Left colon (tissue), 2 donors: ENCODE data around the gene PLPP1. TPM values are rescaled to one million over a fixed set of nuclear protein-coding genes. Genes with fewer than 3 reads are reported as not detected.
"Not testable (repeated sequence)": the region's sequence is repeated elsewhere in the genome, so short reads cannot be mapped to it uniquely, and the experiment has no call there.

Experiments
- ATAC-seq: fragments of 200-7000 bp; cut with Tn5 transposase; one replicate; pipeline ENCODE4 v1.9.1; 2020; ENCODE audit warnings: mild to moderate bottlenecking, moderate library complexity
- DNase-seq, 2 donors: peaks; one replicate each; pipeline ENCODE4 v3.0.0-alpha.2; 2020
- intact Hi-C, 2 donors: fragments of 100-400 bp; cut with DNase I in 1 of 2; cut with micrococcal nuclease in 1 of 2; formaldehyde crosslinking; loops; one replicate each; pipeline versions ENCODE4 v1.11.2 to v1.14.0; 2022; cut with DNase I, micrococcal nuclease
- total RNA-seq, 2 donors: library from RNA; stranded (reverse); fragmentation: NEBNext Ultra II Directional; extraction: Animal tissue kit (Norgen Biotek cat#: 25700); gene quantifications; one replicate each; pipeline ENCODE4 v1.2.1, GENCODE V29; 2021
- donor health status: DM: no; HTN: no; CAD: no.
- donor health status: DM: yes; HTN: yes; CAD: no.

Gene PLPP1
- total RNA-seq, 2 donors from 2014 or later: 69.7 to 109 TPM

DNA sequence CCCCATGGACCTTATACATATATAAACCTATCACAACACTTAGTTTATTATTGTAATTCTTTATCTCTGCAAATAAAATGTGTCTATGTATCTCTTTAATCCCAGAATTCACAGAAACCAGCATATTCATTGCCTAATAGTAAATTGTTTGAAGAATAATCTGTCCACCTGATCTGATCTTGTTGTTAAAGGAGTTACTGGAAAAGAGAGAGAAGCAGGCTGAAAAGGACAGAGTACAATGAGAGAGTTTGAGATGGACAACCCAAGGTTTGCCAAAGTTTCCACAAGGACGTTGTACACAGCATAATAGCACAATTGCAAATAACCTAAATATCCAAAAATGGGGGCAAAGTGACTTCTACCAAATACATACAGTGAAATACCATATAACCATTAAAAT is 23.8 kb downstream of the PLPP1 start:
- ATAC-seq (no peak), DNase-seq (no peak)
- intact Hi-C loops: no loop called here

DNA sequence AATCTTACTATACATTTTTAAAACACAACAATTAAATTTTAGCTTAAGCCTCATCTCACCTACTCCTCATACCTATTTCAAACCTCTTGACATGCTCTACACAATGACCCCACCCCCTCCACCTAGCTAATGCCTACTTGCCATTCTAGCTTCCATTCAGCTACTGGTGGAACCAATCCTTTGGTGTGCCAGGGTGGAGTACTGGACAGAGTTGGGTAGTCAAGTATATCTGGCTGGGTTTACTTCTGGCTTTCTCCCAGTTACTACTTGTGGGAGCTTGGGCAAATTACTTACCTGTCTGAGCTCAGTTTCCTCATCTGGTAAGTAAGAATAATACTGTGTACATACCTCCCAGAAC is 24.3 kb downstream of the PLPP1 start:
- DNase-seq: no peak
- ATAC-seq: peak; percentile 56
- intact Hi-C loops: no loop called here

DNA sequence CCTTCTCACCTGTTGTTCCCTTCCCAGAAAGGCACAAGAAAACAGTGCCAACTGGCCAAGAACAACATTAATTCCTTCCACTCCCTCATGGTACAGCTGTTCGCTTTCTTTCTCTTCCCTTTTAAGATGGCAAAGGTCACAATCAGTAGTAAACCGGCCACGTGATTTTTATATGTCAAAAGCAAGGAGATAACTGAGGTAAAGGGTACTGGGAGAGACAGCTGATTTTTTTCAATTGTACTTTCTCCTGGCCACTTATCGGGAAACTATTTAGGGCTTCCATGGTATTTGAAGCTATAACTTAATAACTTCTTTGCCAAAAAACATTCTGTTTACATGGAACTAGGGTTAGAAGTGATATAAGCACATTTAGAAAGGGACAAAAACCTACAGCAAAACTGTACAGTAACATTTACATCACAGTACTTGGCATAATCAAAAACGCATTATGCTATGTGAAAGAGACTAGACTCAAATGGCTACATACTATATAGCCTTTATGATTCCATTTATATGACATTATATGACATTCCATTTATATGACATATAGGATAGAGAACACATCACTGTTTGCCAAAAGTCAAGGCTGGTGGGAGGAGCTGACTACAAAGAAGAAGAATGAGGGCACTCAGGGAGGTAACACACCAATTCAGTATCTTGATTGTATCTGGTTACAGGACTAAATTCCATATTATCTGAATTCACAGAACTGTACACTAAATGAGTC is 24.8 kb downstream of the PLPP1 start:
- DNase-seq (no peak), ATAC-seq (peak; percentile 88)
- intact Hi-C loops: no loop called here

DNA sequence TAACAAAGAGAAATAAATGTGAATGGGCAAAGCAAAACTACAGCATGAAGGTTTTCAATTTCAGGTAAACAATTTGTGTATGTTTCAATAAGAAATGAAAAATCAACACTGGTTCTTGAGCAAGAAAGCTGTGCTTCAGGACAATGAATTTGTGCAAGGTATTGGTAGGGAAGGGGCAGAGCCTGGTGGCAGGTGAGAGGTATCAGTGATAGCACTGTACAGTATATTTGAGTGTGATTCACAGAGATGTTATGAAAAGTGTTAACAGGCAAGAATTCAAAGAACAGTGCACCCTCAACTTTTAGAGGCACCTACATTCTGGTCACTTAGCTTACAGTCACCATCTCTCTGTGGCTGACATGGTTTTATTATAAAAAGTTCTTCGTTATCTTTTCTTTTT is 25.7 kb downstream of the PLPP1 start:
- ATAC-seq: peak; percentile 22
- intact Hi-C loops: no loop called here
- DNase-seq: no peak

DNA sequence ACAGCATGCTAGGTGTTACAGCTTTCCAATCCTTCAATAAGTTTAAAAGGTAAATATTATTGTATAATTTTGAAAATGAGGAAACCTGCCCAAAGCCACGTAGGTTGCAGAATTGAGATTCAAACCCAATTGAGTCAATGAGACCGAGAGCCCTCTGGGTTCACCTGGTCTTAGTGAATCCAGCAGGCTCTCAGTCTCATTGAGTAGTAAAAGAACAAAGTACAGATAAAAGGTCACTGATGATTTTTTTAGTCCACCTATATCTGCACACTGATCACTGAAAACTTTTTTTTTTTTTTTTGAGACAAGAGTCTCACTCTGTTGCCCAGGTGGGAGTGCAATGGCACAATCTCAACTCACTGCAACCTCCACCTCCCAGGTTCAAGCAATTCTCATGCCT is 27.2 kb downstream of the PLPP1 start:
- intact Hi-C loops: no loop called here
- ATAC-seq (no peak), DNase-seq (no peak)

DNA sequence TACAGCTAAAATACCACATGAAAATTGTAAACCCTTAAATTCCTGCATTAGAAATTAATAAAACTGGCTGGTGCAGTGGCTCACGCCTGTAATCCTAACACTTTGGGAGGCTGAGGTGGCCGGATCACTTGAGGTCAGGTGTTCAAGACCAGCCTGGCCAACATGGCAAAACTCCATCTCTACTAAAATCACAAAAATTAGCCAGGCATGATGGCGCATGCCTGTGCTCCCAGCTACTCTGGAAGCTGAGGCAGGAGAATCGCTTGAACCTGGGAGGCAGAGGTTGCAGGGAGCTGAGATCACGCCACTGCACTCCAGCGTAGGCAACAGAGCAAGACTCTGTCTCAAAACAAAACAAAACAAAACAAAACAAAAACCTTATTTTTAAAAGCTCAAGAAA is 29.1 kb downstream of the PLPP1 start:
- intact Hi-C loops, ATAC-seq, DNase-seq: not testable (repeated sequence)

DNA sequence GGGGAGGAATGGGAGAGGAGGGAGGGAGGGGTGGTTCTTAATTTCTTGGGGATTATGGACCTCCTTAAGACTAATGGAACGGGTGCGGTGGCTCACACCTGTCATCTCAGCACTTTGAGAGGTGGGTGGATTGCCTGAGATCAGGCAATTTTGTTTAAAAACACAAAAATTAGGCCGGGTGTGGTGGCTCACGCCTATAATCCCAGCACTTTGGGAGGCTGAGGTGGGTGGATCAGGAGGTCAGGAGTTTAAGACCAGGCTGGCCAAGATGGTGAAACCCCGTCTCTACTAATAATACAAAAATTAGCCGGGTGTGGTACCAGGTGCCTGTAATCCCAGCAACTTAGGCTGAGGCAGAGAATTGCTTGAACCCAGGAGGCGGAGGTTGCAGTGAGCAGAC is 30.8 kb downstream of the PLPP1 start:
- intact Hi-C loops, ATAC-seq, DNase-seq: not testable (repeated sequence)

DNA sequence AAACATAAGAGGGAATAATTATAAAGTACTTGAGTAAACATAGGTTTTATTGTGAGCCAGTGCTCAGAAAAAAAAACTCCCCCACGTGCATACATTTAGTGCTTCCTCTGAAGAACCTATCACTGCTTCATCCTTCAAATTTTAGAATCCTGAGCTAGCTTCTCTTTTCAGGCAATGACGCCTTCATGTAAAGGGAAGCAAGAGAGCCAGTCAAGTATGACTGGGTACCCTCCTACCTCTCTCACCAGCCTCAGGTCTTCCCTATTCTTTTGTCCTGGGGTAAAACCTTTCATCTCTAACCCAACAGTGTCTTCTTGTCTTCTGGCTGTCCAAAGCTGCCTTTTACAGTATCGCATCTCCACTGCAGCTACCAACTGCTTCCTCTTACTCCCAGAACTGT is 32.0 kb downstream of the PLPP1 start:
- ATAC-seq: no peak
- intact Hi-C loops: no loop called here
- no peak for DNase-seq

DNA sequence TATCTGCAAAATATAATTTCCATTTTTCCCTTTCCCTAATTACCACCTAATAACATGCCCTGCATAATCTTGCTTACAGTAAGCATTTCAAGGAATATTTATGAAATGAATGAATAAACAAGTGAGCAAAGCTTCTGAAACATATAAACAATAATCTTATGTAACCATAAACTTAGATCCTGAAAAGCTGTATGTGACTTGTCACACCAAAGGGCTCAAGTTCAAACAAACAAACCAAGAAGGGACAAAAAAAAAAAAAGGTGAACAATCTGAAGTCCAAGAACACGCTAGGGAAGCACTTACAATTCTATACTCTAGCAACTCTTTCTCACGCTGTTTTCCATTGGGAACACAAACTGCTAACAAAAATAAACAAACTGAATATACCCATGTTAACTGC is 36.3 kb downstream of the PLPP1 start:
- intact Hi-C loops: no loop called here
- DNase-seq (no peak), ATAC-seq (peak; percentile 44)

DNA sequence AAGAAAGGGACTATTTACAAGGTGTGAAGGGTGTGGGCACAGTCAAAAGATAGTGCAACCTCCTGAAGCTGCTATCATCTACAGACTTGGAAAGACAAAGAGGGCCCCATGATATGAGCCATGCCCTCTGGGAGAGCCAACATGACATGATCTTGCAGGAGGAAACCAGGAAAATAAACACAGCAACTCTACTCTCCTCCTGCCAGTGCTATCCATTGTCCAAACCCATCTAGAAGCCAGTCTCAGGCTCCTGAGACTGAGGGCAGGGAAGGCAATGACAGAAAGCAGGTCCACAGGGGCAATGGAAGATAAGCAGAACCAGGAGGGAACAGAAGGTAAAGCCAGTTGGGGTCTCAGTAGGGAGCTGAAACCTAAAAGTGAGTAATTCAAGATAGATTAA is 37.1 kb downstream of the PLPP1 start:
- ATAC-seq (peak; percentile 53), DNase-seq (no peak)
- intact Hi-C loops: no loop called here

DNA sequence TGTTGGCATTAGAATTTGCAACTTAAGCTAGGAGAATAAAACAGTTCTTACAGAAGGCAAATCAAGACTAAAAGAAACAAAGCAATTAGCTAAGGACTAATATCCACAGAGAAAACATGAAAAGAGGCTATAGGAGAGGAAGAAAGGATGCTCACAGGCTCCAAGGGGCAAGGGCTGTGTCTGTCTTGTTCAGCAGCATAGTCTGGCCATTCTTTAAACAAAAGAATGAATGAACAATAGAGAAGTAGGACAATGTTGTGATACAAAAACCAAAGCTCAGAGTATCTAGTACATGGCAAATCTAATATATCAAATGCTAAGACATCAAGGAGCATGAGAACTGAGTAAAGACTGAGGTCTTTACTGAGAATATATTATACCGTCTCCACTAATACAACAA is 39.5 kb downstream of the PLPP1 start:
- DNase-seq: no peak
- intact Hi-C loops: no loop called here

DNA sequence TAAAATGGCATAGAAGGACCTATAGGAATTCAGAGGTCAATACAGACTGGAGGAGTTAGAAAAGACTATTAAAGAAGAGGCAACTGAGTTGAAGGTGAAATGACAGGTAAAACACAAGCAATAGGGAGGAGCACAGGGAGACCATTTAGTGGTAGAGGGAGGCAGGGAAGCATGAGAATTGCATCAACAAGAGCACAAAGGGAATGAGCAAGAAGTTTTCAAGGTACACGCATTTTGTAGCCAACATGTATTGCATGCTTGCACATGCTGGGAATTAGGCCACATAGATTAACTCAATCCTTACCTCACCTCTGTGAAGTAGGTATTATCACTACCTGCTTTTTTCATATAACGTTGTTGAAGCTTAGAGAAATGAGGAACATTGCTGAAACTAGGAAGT is 42.3 kb downstream of the PLPP1 start:
- intact Hi-C loops: no loop called here
- peak; percentile 34 for ATAC-seq

More for the DNA sequence above, 39.5 kb downstream of the PLPP1 start:
- no peak for ATAC-seq

DNA sequence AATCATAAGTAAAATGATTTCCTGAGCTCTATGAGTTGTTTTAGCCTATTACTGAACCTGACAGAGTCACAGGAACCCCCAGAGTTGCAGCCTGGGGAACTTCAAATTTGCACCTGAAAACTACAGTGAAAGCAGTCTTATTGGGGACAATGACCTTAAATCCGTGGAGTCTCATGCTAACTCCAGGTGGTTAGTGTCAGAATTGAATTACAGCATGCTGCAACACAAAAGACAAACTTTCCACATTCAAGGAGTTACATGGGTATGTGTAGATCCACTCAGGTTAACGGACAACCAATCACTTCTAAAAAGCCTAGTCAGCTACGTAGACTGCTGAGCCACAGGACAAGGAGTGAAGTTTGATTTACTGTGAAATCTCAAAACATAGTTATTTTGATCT is 49.7 kb downstream of the PLPP1 start:
- intact Hi-C loops: no loop called here
- ATAC-seq: no peak
- no peak for DNase-seq

More for the DNA sequence above, 42.3 kb downstream of the PLPP1 start:
- no peak for DNase-seq

DNA sequence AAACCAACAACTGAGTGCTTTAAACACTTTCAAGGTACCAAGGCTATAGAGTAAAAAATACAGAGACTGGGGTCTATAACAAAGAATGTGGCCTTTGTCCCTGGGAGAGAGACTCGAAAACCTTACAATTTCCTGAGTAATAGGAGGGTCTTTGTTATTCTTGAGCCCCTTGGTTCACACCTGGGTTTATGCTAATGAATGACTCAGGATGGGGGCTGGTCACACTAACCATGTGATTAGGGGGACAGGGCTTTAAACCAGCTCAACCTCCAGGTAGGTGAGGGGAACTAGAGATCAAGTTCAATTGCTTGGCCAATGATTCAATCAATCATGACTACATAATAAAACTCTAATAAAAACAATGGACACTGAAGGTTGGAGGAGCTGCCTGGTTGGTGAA is 50.2 kb downstream of the PLPP1 start:
- DNase-seq (no peak), ATAC-seq (no peak)
- intact Hi-C loops: no loop called here

DNA sequence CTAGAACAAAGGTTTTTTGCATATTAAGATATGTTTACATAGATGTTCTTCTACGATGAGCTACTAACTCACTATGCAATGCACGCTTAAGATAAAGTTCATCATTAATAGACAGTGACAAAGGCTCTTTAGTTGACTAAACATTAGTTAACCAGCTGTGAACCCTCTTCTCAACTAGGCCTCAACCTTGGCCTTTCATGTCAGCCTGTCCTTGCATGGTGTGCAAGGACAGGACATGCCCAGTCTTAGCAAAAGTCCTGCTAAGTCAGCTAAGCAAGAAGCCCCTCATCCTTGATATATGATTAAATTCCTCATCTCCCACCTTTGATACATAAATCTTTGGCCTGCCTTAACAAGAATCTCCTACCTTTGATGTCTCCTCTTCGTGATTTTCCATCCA is 50.9 kb downstream of the PLPP1 start:
- intact Hi-C loops: no loop called here
- no peak for ATAC-seq

DNA sequence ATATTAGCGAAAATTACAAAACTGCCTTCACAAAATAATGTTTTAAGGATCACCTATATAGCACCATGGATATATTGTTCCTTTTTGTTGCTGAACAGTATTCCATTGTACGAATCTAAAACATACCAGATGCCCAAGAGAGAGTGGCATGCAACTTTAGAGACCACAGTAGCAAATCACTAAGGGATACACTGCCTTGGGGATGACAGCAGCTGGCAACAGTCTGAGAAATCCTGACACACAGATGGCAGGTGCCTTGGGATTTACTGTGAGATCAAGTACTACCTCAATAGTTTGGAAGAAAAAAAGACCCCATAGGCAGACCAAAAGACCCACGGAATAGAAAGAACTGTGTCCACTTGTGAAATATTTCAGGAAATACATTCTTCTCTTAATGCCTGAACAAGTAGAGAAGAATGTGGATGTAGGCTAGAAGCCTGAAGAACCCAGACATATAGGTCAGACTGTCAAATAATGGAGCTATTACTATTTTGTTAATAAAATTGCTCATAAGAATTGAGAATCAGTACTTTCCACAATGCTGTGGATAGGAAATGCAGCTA is 53.4 kb downstream of the PLPP1 start:
- DNase-seq (no peak), ATAC-seq (no peak)
- intact Hi-C loops: no loop called here

More for the DNA sequence above, 50.9 kb downstream of the PLPP1 start:
- DNase-seq: no peak

DNA sequence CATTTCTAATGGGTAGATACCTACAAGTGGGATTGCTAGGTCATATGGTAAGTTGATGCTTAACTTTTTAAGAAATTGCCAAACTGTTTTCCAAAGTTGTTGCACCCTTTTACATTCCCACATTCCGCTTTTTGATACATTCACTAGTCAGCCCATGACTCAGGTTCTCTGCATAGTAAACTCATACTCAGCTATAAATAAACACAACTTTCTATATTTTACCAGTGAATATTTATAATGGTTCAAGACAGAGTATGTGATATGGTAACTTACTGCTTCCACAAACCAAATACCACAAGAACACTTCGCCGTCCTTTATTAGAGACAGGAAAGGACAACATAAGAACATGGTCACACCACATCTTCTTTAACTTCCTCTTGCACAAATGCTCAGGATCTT is 54.0 kb downstream of the PLPP1 start:
- no peak for ATAC-seq
- intact Hi-C loops: no loop called here

DNA sequence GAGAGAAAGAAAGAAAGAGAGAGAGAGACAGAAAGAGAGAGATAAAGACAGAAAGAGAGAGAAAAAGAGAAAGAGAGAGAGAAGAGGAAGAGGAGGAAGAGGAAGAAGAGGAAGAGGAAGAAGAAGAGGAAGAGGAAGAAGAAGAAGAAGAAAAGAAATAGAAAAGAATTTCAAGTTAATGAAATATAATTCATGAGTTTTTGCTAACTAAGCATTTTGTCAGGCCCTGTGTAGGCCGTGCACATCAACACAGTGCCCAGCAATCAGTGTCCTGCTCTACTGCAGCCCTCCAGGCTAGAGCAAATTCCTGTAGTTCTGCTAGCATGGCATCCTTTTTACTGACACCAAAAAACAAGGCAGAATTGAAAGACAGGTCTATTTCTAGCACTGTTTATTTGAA is 62.1 kb downstream of the PLPP1 start:
- no peak for DNase-seq
- intact Hi-C loops: no loop called here
- ATAC-seq: no peak

More for the DNA sequence above, 54.0 kb downstream of the PLPP1 start:
- DNase-seq: no peak

DNA sequence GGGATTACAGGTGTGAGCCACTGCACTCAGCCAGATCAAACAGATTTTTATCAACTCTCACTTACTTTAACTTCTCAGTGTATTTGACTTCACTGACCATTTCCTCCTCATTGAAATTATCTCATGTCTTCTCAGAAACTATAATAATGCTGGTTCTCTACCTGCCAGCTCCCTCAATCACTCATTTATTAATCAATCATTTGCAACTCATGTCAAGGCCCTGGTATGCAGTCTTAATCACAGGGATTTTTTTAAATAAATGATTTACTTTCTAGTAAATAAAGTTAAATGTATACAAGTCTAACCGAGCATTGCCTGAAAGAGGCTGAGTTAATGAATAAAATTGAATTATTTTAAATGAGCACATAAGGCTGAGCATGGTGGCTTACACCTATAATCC is 63.3 kb downstream of the PLPP1 start:
- ATAC-seq (no peak), DNase-seq (no peak)
- intact Hi-C loops: no loop called here

DNA sequence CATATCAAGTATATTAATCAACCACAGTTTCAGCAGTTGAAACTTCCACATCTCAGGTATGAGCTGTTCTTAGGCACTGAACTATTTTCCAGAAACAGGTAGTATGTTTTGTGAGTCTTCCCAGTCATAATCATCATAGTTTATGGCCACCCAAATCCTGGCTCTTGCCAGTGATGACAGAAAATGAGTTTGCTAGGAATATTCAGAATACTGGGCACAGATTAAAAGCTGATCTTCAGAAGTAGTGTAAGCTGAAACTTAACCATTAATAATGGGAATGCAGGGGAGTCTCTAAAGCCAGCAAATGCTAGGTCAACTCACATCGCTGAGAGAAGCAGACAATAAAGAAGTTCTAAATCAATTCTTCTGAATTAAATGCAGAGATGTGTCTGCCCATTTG is 64.5 kb downstream of the PLPP1 start:
- DNase-seq (no peak), ATAC-seq (no peak)
- intact Hi-C loops: no loop called here

DNA sequence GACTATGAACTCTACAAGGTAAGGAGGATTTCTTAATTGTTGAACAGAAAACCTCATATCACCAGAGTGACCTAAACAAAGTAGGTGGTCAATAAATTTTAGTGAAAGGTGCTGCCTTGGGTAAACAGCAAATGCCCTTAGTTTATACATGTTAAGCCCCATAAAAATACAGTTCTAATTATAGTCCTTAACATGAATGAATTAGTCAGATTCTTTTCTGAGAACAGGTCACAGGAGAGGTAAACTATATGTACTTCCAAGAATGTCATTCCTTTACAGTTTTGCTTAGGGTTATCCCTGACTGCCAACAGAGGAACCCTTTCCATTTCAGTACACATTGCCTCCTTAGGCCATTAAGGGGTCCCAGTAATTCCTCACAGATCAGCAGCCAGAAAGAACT is 64.9 kb downstream of the PLPP1 start:
- ATAC-seq (peak; percentile 52), DNase-seq (no peak)
- intact Hi-C loops: no loop called here
